Mucosa of gallbladder (tissue), 1 donor: ENCODE results near the gene YPEL2. TPM values are rescaled to one million over a fixed set of nuclear protein-coding genes. Genes with fewer than 3 reads are reported as not detected.
A peak's percentile ranks its signal among the peaks of the same experiment; 100 is the strongest.

ENCODE experiments used
- DNase-seq: peaks from one replicate; pipeline ENCODE4 v3.0.0-alpha.2; 2020; ENCODE audit warnings: low spot score
- total RNA-seq: library from RNA; stranded (reverse); gene quantifications from one replicate; pipeline ENCODE4 v1.2.1, GENCODE V29; 2021
- donor health status: DM: no; HTN: no; CAD: no.

The YPEL2 gene
- total RNA-seq, 1 donor from 2014 or later, result 75.2 TPM

GRCh38 chr17:59356543-59357218 is 25.2 kb downstream of the YPEL2 start:
- DNase-seq, result no peak

- DNase-seq, result no peak
Observed at GRCh38 chr17:59357219-59357697, 25.8 kb downstream of the YPEL2 start.

- DNase-seq, result no peak
Observed at GRCh38 chr17:59357929-59358328, 26.5 kb downstream of the YPEL2 start.

- DNase-seq, result no peak
Observed at GRCh38 chr17:59361386-59361785, 29.9 kb downstream of the YPEL2 start.

- DNase-seq, result peak; percentile 31
Observed at GRCh38 chr17:59361916-59362810, 30.7 kb downstream of the YPEL2 start.

DNA sequence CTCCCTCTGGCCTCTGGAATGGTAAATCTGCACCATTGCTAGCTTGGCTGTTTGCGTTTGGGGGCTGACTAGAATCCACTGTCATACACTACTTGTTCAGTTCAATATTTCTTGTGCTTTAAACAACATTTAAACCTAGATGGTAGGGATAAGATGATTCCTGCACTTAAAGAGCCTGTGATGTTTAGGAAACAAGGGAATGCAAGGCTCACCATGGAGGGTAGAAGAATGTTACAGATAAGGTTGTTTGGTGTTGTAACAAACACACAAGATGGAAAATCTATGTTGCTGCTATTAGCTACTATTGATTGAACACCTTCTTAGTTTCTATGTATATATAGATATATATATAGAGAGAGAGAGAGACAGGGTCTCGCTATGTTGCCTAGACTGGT is 31.4 kb downstream of the YPEL2 start:
- no peak for DNase-seq

DNA sequence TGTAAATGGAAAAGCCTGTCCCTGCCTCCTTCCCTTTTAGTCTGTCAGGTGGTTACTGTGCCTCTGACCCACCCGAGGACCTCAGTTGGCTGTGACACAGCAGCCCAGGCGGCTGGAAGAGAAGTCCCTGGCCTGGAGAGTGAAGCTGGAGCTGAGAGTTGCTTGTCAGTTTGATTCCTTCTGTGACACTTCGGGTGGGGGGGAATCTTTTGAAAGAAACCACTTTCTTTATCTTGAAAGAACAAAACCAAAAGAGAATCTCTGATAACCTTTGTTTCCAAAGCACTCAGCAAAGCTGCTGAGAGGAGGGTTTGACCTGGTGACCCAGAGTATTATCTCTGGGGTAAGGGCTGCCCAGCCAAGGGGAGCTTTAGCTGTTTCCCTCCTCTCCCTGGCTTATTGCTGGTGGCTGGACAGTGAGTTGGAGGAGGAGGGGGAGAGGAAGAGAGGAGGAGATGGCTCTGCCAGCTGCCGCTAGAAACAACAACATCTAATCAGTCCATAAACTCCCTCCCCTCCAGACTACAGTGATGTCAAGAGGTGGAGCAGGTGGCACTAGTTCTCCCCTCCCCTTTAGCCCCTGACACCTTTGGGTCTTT is 34.0 kb downstream of the YPEL2 start:
- DNase-seq, result no peak

GRCh38 chr17:59366040-59366757 is 34.7 kb downstream of the YPEL2 start:
- peak; percentile 47 for DNase-seq

- peak; percentile 92 for DNase-seq
Observed at GRCh38 chr17:59366773-59367656, 35.6 kb downstream of the YPEL2 start.

DNA sequence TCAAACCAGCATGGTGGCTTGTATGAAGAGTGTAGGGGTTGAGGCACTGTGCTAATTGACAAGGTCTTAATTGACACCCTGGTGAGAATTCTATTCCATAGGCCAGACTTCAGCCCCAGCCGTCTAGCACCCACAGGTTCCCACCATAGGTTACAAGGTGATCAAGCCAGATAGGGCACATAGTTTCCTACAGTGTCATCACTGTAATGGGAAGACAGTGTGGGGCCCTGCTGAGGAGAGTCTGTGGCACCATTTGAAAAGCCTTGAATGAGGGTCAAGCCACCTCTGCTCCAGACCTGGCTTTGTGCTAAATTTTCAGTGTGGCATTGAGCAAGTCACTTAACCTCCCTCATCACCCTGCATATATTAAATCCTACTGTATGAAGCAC is 36.2 kb downstream of the YPEL2 start:
- DNase-seq, result no peak

- no peak for DNase-seq
Observed at GRCh38 chr17:59368218-59368857, 36.9 kb downstream of the YPEL2 start.

DNA sequence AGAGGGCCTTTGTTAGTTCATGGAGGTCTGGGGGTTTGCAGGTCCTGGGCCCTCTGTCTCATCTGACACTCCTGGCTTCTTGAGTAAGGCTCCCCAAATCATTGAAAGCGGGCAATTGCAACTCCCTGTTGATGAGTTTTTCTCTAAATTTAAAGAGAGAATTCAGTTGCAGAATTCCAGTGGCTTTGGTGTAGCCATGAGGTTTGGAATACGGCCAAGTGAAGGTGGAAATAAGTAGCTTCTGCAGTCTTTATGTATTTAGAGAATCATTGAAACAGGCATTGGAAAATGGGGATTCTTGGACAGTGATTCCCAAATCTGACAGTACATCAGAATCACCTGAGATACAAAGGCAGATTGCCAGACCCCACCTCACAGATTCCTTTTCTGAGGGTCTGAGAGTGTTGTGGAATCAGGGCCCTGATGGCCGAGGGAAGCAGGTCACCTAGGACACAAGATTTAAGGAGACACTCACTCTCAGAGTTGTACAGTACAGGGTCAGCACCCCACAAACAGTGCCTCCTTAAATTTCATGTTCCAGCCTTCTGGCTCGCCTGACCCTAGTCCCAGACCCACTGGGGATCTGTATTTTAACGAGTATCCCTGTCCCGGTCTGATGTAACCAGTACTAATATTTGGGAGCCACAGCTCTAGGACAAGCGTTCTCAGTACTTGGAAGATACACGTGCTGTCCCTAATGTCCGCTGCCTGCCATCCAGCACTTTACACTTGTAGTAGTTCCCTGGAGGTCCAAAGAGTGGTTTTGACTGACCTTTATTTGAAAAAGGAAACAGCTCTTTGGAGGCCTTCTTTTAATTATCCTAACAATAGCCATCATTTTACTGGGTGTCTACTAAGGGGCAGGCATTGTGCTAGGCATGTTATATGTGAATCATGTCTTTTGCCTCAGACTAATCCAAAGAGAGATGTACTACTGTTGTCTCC is 37.8 kb downstream of the YPEL2 start:
- no peak for DNase-seq

DNA sequence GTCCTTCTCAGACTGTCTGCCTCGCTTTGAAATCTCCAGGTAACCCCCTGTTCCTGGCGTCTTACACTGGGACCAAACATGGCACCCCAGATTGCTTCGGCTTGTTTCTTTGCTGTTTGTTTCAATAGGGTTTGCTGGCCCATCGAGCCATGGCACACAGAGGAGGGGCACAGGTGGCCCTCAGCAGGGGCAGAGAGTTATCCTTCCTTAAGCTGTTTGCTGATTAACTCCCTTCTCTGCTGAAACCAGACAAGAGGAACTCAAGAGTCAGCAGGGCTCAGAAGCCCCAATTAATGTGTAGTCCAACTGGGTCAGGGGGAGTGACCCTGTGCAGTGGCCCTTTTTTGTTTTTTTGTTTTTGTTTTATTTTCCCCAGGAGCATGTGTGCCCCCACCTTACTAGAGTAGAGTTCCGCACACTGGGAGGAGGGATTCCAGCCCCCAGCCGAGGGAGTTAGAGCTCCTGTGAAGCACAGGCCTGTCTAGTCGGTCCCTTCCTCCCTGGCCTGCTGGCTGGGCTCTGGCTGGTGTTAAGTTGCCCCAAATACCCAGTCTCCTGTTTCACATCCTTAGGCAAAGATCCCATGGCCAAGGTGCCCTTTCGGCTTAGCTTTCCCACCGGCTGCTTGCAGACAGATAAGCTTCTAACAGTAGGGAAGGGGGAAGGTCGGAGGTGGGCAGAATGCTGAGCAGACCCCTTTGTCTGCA is 39.3 kb downstream of the YPEL2 start:
- DNase-seq, result no peak

DNA sequence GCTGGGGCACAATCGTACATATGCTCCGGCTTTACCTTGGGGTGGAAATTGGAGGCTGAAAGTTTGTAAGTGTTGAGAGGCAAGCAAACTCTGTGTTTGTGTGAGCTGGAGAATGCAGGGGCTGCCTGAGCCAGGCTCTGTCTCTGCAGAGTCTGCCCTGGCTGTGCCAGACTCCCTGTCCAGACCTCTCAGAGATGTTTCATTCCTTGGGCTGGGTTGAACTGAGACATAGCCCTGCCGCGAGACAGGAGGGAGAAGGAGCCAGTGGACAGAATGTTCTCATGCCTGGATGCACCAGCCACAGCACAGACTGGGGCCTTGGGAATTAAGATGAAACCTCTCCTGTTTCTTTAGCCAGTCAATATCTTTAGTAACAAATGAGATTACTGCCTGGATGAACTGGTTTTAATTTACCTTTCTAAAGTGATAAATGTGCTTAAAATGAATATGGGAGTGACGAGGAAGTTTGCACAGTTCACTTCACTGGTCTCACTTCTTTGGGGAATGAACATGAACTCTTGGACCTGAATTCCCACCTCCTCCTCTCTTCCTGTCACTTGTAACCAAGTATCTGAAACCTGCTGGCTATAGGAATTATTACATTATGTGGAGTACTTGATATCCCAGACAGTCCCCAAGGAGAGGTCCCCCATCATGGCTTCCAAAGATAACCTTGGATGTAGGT is 40.1 kb downstream of the YPEL2 start:
- DNase-seq, result peak; percentile 66

- DNase-seq, result peak; percentile 60
Observed at GRCh38 chr17:59372138-59372751, 40.8 kb downstream of the YPEL2 start.

- DNase-seq, result no peak
Observed at GRCh38 chr17:59373882-59374495, 42.5 kb downstream of the YPEL2 start.

- no peak for DNase-seq
Observed at GRCh38 chr17:59374612-59375011, 43.2 kb downstream of the YPEL2 start.
